IMR-90 (cell line): ENCODE measurements around the gene ASB3. TPM values are rescaled to one million over a fixed set of nuclear protein-coding genes. Genes with fewer than 3 reads are reported as not detected.

Experiments used
- ATAC-seq: fragments of 200-7000 bp; cut with Tn5 transposase; 2 replicates; pipeline ENCODE4 v1.9.1; 2020; ENCODE audit warnings: low read depth, mild to moderate bottlenecking, moderate library complexity
- BruUV-seq: library from RNA; stranded (reverse); fragments of 400-500 nt; replicated peaks from 2 replicates; lab custom pipeline; 2021; lab: Mats Ljungman, UMichigan
- CTCF ChIA-PET: fragments of 300-600 bp; formaldehyde crosslinking; extraction: SDS; loops from one replicate; lab custom pipeline; 2021; ENCODE audit warnings: antibody characterized with exemption; lab: Yijun Ruan, JAX
- POLR2A ChIA-PET: fragments of 300-600 bp; sonication (Branson Sonifier 250); formaldehyde crosslinking; loops from one replicate; lab custom pipeline; 2022; ENCODE audit warnings: antibody characterized with exemption; ENCODE audit not compliant: unreplicated experiment; lab: Charles Lee
- DNase-seq: peaks from one replicate; pipeline ENCODE4 v3.0.0; 2013
- H2AFZ ChIP-seq: replicated peaks from 2 replicates; pipeline ENCODE3; 2013; ENCODE audit warnings: low read length, mild to moderate bottlenecking; ENCODE audit not compliant: poor library complexity
- H2AK5ac ChIP-seq: 2 replicates; pipeline ENCODE4 v1.6.1; 2013; ENCODE audit warnings: low read depth, low read length, inconsistent platforms
- H2AK9ac ChIP-seq: replicated peaks from 2 replicates; pipeline ENCODE3; 2013; ENCODE audit warnings: mild to moderate bottlenecking, low read depth, low read length, moderate library complexity; ENCODE audit not compliant: poor library complexity
- H2BK120ac ChIP-seq: 2 replicates; pipeline ENCODE4 v1.6.1; 2013; ENCODE audit warnings: low read depth, low read length, inconsistent platforms
- H2BK15ac ChIP-seq: 3 replicates; pipeline ENCODE4 v1.6.1; 2013; ENCODE audit warnings: low read depth, low read length, inconsistent platforms
- H2BK20ac ChIP-seq: 2 replicates; pipeline ENCODE4 v1.6.1; 2013; ENCODE audit warnings: low read depth, mild to moderate bottlenecking, inconsistent platforms, low read length, moderate library complexity
- H2BK5ac ChIP-seq: 2 replicates; pipeline ENCODE4 v1.6.1; 2013; ENCODE audit warnings: mild to moderate bottlenecking, low read depth, low read length, inconsistent platforms; ENCODE audit not compliant: poor library complexity, severe bottlenecking
- H3K14ac ChIP-seq: replicated peaks from 2 replicates; pipeline ENCODE4 v1.6.1; 2013; ENCODE audit warnings: low read depth, low read length, inconsistent platforms
- H3K18ac ChIP-seq: 2 replicates; pipeline ENCODE4 v1.6.1; 2013; ENCODE audit warnings: low read depth, low read length, control low read depth
- H3K23ac ChIP-seq: 2 replicates; pipeline ENCODE4 v1.6.1; 2013; ENCODE audit warnings: low read depth, low read length, inconsistent platforms
- H3K27ac ChIP-seq: 2 replicates; pipeline ENCODE4 v1.5.1; 2013; ENCODE audit warnings: mild to moderate bottlenecking, control low read depth, low read length; ENCODE audit not compliant: insufficient read depth
- H3K27me3 ChIP-seq: 2 replicates; pipeline ENCODE4 v1.6.1; 2013; ENCODE audit warnings: low read length; ENCODE audit not compliant: control insufficient read depth, insufficient read depth
- H3K36me3 ChIP-seq: 2 replicates; pipeline ENCODE4 v1.6.1; 2013; ENCODE audit warnings: low read length, mixed read lengths; ENCODE audit not compliant: control insufficient read depth, insufficient read depth
- H3K4ac ChIP-seq: 2 replicates; pipeline ENCODE4 v1.6.1; 2013; ENCODE audit warnings: low read depth, low read length, inconsistent platforms
- H3K4me1 ChIP-seq: 2 replicates; pipeline ENCODE4 v1.6.1; 2013; ENCODE audit warnings: low read length, mixed read lengths; ENCODE audit not compliant: control insufficient read depth, insufficient read depth
- H3K4me2 ChIP-seq: 2 replicates; pipeline ENCODE4 v1.6.1; 2013; ENCODE audit warnings: low read depth, mild to moderate bottlenecking, control low read depth, low read length, moderate library complexity
- H3K4me3 ChIP-seq: 2 replicates; pipeline ENCODE4 v1.5.1; 2013; ENCODE audit warnings: low read depth, mild to moderate bottlenecking, control low read depth, low read length, moderate library complexity; ENCODE audit not compliant: insufficient read depth
- H3K56ac ChIP-seq: 2 replicates; pipeline ENCODE4 v1.6.1; 2013; ENCODE audit warnings: low read length, inconsistent platforms; ENCODE audit not compliant: insufficient read depth; ENCODE audit errors: extremely low read depth
- H3K79me1 ChIP-seq, 2 experiments: 2 replicates each; pipeline ENCODE4 v1.6.1; 2013; ENCODE audit warnings: low read length in 2 of 2, inconsistent platforms in 1 of 2, low read depth in 1 of 2
- H3K9ac ChIP-seq: 2 replicates; pipeline ENCODE4 v1.6.1; 2013; ENCODE audit warnings: low read depth, low read length, control low read depth
- H3K9me1 ChIP-seq: 2 replicates; pipeline ENCODE4 v1.6.1; 2013; ENCODE audit warnings: low read length, inconsistent platforms; ENCODE audit not compliant: insufficient read depth
- H3K9me3 ChIP-seq: 2 replicates; pipeline ENCODE4 v1.6.1; 2013; ENCODE audit warnings: low read length; ENCODE audit not compliant: control insufficient read depth, insufficient read depth
- H4K20me1 ChIP-seq: 2 replicates; pipeline ENCODE4 v1.6.1; 2013; ENCODE audit warnings: low read length, inconsistent platforms; ENCODE audit not compliant: insufficient read depth
- H4K5ac ChIP-seq: 2 replicates; pipeline ENCODE4 v1.6.1; 2013; ENCODE audit warnings: mild to moderate bottlenecking, low read depth, low read length, control low read depth
- H4K8ac ChIP-seq, 2 experiments: 2 replicates each; pipeline ENCODE4 v1.6.1; 2013; ENCODE audit warnings: low read depth in 2 of 2, low read length in 2 of 2, control low read depth in 1 of 2, inconsistent platforms in 1 of 2
- H4K91ac ChIP-seq: 2 replicates; pipeline ENCODE4 v1.6.1; 2013; ENCODE audit warnings: low read depth, low read length, inconsistent platforms; ENCODE audit not compliant: insufficient read depth
- BHLHE40 ChIP-seq: fragments of 150-350 bp; IDR thresholded peaks from 2 replicates; pipeline ENCODE4 v1.6.1; 2016; ENCODE audit warnings: mild to moderate bottlenecking, low read depth, low read length
- CEBPB ChIP-seq: IDR thresholded peaks from 2 replicates; pipeline ENCODE4 v1.6.1; 2012; ENCODE audit warnings: low read depth, low read length, improper control_type of control experiment
- CHD1 ChIP-seq: IDR thresholded peaks from 2 replicates; pipeline ENCODE4 v1.6.1; 2012; ENCODE audit warnings: low read depth, low read length, improper control_type of control experiment
- FOS ChIP-seq: fragments of 150-350 bp; IDR thresholded peaks from 2 replicates; pipeline ENCODE4 v1.6.1; 2016; ENCODE audit warnings: low read depth, low read length
- MAFK ChIP-seq: IDR thresholded peaks from 2 replicates; pipeline ENCODE4 v1.6.1; 2012; ENCODE audit warnings: low read depth, low read length, improper control_type of control experiment
- MAZ ChIP-seq: IDR thresholded peaks from 2 replicates; pipeline ENCODE4 v1.6.1; 2012; ENCODE audit warnings: low read depth, mild to moderate bottlenecking, low read length, improper control_type of control experiment, moderate library complexity, borderline replicate concordance
- MXI1 ChIP-seq: IDR thresholded peaks from 2 replicates; pipeline ENCODE4 v1.6.1; 2012; ENCODE audit warnings: low read depth, mild to moderate bottlenecking, low read length, moderate library complexity, borderline replicate concordance
- NFE2L2 ChIP-seq: fragments of 150-350 bp; IDR thresholded peaks from 2 replicates; pipeline ENCODE4 v1.6.1; 2016; ENCODE audit warnings: low read depth, mild to moderate bottlenecking, low read length
- POLR2A ChIP-seq: IDR thresholded peaks from 2 replicates; pipeline ENCODE4 v1.6.1; 2012; ENCODE audit warnings: mild to moderate bottlenecking, low read depth, low read length
- RAD21 ChIP-seq: IDR thresholded peaks from 2 replicates; pipeline ENCODE4 v1.6.1; 2012; ENCODE audit warnings: low read length, improper control_type of control experiment
- RCOR1 ChIP-seq: IDR thresholded peaks from 2 replicates; pipeline ENCODE4 v1.6.1; 2012; ENCODE audit warnings: mild to moderate bottlenecking, low read length, improper control_type of control experiment; ENCODE audit not compliant: insufficient replicate concordance
- RFX5 ChIP-seq: IDR thresholded peaks from 2 replicates; pipeline ENCODE4 v1.8.0; 2012; ENCODE audit warnings: low read depth, mild to moderate bottlenecking, low read length, moderate library complexity
- SMC3 ChIP-seq: fragments of 150-350 bp; IDR thresholded peaks from 2 replicates; pipeline ENCODE4 v1.6.1; 2016; ENCODE audit warnings: low read depth, mild to moderate bottlenecking, antibody characterized with exemption, low read length, moderate library complexity
- WGBS, 2 experiments: methylation state at CpG; one replicate each; pipeline versions ENCODE4 v1.1.5 to v1.1.7; 2013; ENCODE audit warnings: missing lambda C conversion rate in 2 of 2; ENCODE audit not compliant: insufficient read length in 1 of 2; ENCODE audit errors: extremely low coverage in 2 of 2; 5-methylcytosine and 5-hydroxymethylcytosine counted together
- dilution Hi-C: fragments of 300-500 bp; cut with HindIII; formaldehyde crosslinking; loops from one replicate; pipeline ENCODE4 v1.14.3; 2018; ENCODE audit warnings: low sequenced_read_pairs; ENCODE audit not compliant: unreplicated experiment
- in situ Hi-C: fragments of 300-500 bp; cut with MboI; formaldehyde crosslinking; loops from 3 replicates; pipeline ENCODE4 v1.14.3; 2019; ENCODE audit warnings: low sequenced_read_pairs, inconsistent platforms, mixed read lengths
- intact Hi-C: fragments of 100-400 bp; cut with micrococcal nuclease; formaldehyde crosslinking; loops from 2 replicates; pipeline ENCODE4 v1.10.0; 2022
- polyA plus RNA-seq, 3 experiments: library from polyadenylated mRNA; depleted of rRNA; stranded (reverse); fragments of >200 nt; gene quantifications; 2 replicates each; pipeline ENCODE4 v1.2.3, GENCODE V29; 2012; ENCODE audit warnings: low replicate concordance in 1 of 3
- total RNA-seq: library from RNA; depleted of rRNA; stranded (reverse); fragments of >200 nt; gene quantifications from 2 replicates; pipeline ENCODE4 v1.2.3, GENCODE V29; 2012
- TF ChIP-seq, protein P1 (sequence below): fragments of 150-350 bp; IDR thresholded peaks from 2 replicates; pipeline ENCODE4 v1.6.1; 2017; ENCODE audit warnings: mild to moderate bottlenecking, antibody characterized with exemption, low read length, low read depth
- TF ChIP-seq, protein P2 (sequence below): conservative IDR thresholded peaks from 2 replicates; pipeline ENCODE4 v1.5.1; 2012; ENCODE audit warnings: mild to moderate bottlenecking, low read depth, low read length, improper control_type of control experiment
- TF ChIP-seq, protein P3 (sequence below): fragments of 150-350 bp; IDR thresholded peaks from 2 replicates; pipeline ENCODE4 v1.6.1; 2016; ENCODE audit warnings: low read depth, mild to moderate bottlenecking, low read length, moderate library complexity, borderline replicate concordance

The ASB3 gene
- total and polyA plus RNA-seq, 2 of the 4 experiments (the other 2 are of a cell fraction), result 19.2 to 36.2 TPM

DNA sequence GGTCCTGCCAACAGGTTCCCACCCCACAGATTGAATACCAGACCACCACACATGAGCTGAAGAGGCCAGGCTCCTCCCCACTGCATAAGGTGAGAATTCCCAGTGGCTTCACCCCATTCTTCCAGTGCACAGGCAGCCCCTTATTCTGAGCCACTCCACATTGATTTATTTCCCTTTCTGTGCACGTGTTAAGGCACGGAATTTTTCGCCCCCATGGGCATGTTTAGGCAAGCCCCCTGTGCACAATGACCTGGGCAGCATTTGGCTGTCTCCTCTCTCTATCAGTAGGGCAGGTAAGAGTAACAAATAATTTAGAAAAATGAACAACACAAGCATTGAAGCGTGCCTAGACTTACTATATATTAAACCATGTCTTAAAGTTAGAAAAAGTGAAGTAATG, 34.4 kb downstream of the ASB3 start:
- Histone ChIP-seq H3K9me3 (no peaks in the 10 kb centered on the region; the same call in 1 of the 2 replicates), H3K36me3 (peaks cover 11% of the 10 kb centered on the region), H2BK5ac (peak overlapping the region; percentile 41), H4K20me1 (no peaks in the 10 kb centered on the region), H3K4me3 (no peak overlapping the region), H3K4me1 (no peaks in the 10 kb centered on the region), H3K27me3 (no peaks in the 10 kb centered on the region), H3K4ac (peak overlapping the region; percentile 35), H2AFZ (no peak overlapping the region), H3K23ac (peak overlapping the region; percentile 34; the same call in 1 of the 2 replicates), H3K4me2 (no peak overlapping the region), H3K9ac (no peak overlapping the region), H2AK5ac (0 out of 2 replicates have a peak overlapping the region, but pooled peaks have one; percentile 38), H2BK120ac (peak overlapping the region; percentile 46; the same call in 1 of the 2 replicates), H3K27ac (no peak overlapping the region), H3K79me1 (peaks cover 0 to 9% of the 10 kb centered on the region in 2 experiments; a peak in 2 of 4 replicates), H4K91ac (no peak overlapping the region), H3K14ac (no peak overlapping the region), H4K8ac (0 out of 4 replicates have a peak overlapping the region, but pooled peaks of 1 of the 2 experiments have one; percentile 5), H4K5ac (no peak overlapping the region), H2AK9ac (peak overlapping the region; percentile 48), H3K9me1 (peaks cover 4% of the 10 kb centered on the region; the same call in 1 of the 2 replicates), H3K18ac (no peak overlapping the region), H2BK20ac (0 out of 2 replicates have a peak overlapping the region, but pooled peaks have one; percentile 29), H3K56ac (no peak overlapping the region), H2BK15ac (peak overlapping the region; percentile 60; the same call in 2 of the 3 replicates)
- no TSS peak for BruUV-seq
- intact Hi-C loops, result no loop called here
- TF ChIP-seq MXI1 (no peak), RFX5 (no peak), CEBPB (no peak), POLR2A (no peak), FOS (no peak), BHLHE40 (no peak), NFE2L2 (no peak), SMC3 (no peak), RCOR1 (no peak), CHD1 (no peak), RAD21 (no peak), MAFK (no peak), MAZ (no peak)
- TF ChIP-seq, protein P1, sequence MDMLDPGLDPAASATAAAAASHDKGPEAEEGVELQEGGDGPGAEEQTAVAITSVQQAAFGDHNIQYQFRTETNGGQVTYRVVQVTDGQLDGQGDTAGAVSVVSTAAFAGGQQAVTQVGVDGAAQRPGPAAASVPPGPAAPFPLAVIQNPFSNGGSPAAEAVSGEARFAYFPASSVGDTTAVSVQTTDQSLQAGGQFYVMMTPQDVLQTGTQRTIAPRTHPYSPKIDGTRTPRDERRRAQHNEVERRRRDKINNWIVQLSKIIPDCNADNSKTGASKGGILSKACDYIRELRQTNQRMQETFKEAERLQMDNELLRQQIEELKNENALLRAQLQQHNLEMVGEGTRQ, result no peak
- TF ChIP-seq, protein P2, sequence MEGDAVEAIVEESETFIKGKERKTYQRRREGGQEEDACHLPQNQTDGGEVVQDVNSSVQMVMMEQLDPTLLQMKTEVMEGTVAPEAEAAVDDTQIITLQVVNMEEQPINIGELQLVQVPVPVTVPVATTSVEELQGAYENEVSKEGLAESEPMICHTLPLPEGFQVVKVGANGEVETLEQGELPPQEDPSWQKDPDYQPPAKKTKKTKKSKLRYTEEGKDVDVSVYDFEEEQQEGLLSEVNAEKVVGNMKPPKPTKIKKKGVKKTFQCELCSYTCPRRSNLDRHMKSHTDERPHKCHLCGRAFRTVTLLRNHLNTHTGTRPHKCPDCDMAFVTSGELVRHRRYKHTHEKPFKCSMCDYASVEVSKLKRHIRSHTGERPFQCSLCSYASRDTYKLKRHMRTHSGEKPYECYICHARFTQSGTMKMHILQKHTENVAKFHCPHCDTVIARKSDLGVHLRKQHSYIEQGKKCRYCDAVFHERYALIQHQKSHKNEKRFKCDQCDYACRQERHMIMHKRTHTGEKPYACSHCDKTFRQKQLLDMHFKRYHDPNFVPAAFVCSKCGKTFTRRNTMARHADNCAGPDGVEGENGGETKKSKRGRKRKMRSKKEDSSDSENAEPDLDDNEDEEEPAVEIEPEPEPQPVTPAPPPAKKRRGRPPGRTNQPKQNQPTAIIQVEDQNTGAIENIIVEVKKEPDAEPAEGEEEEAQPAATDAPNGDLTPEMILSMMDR, result no peak
- TF ChIP-seq, protein P3, sequence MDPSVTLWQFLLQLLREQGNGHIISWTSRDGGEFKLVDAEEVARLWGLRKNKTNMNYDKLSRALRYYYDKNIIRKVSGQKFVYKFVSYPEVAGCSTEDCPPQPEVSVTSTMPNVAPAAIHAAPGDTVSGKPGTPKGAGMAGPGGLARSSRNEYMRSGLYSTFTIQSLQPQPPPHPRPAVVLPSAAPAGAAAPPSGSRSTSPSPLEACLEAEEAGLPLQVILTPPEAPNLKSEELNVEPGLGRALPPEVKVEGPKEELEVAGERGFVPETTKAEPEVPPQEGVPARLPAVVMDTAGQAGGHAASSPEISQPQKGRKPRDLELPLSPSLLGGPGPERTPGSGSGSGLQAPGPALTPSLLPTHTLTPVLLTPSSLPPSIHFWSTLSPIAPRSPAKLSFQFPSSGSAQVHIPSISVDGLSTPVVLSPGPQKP, result no peak
- in situ Hi-C loops, result no loop called here
- dilution Hi-C loops, result no loop called here
- ATAC-seq, result no peak
- ChIA-PET POLR2A (no interaction called here), CTCF (interaction anchor here (0.7 kb wide), 1 partner anchor 10 kb away, joined by 3 read pairs; no protein-coding TSS in a partner anchor)
- WGBS, 2 experiments, result no CpG with 5 or more reads among the region's 4 CpGs
- DNase-seq, result no peak
